HEK293 (cell line): Measurements from ENCODE around the gene CCDC102B.

Experiments
- CTCF ChIA-PET: fragments of 350-600 bp; formaldehyde crosslinking; extraction: SDS; loops from one replicate; lab custom pipeline; 2021; ENCODE audit warnings: antibody characterized with exemption; lab: Yijun Ruan, JAX
- POLR2A ChIA-PET: fragments of 300-600 bp; formaldehyde crosslinking; extraction: SDS; loops from one replicate; lab custom pipeline; 2020; ENCODE audit warnings: antibody characterized with exemption, inconsistent platforms; lab: Yijun Ruan, JAX
- H3K27ac ChIP-seq: fragments of 200-500 bp; sonication (Bioruptor generic); 2 replicates; pipeline ENCODE4 v1.5.1; 2014; ENCODE audit warnings: low read depth, low read length, control low read depth, inconsistent platforms; ENCODE audit errors: extremely low read depth
- H3K36me3 ChIP-seq, 2 experiments: fragments of 200-500 bp in 1 of 2; sonication (Bioruptor generic) in 1 of 2; 1 replicate in 1 of 2; 2 replicates in 1 of 2; pipeline ENCODE4 v1.5.1; 2014 to 2017; ENCODE audit warnings: inconsistent platforms in 2 of 2, low read length in 2 of 2; ENCODE audit not compliant: control insufficient read depth in 2 of 2, insufficient read depth in 1 of 2
- H3K4me1 ChIP-seq: fragments of 200-500 bp; sonication (Bioruptor generic); 2 replicates; pipeline ENCODE4 v1.5.1; 2014; ENCODE audit warnings: mild to moderate bottlenecking, low read length, inconsistent platforms; ENCODE audit not compliant: control insufficient read depth, insufficient read depth
- H3K4me3 ChIP-seq: 2 replicates; pipeline ENCODE4 v1.5.1; 2011; ENCODE audit warnings: low read depth, mild to moderate bottlenecking, control low read depth, low read length, moderate library complexity
- H3K9me3 ChIP-seq: fragments of 200-500 bp; sonication (Bioruptor generic); 2 replicates; pipeline ENCODE4 v1.5.1; 2014; ENCODE audit warnings: low read depth, low read length, inconsistent platforms; ENCODE audit not compliant: control insufficient read depth, insufficient read depth
- EGR2 ChIP-seq: fragments of 450-650 bp; formaldehyde crosslinking; IDR thresholded peaks from 2 replicates; pipeline ENCODE4 v1.5.1; 2016; ENCODE audit warnings: low read depth, missing biosample characterization, missing genetic modification characterization
- KLF10 ChIP-seq: fragments of 450-650 bp; IDR thresholded peaks from 2 replicates; pipeline ENCODE4 v1.5.1; 2018; ENCODE audit warnings: missing biosample characterization, mild to moderate bottlenecking, missing genetic modification characterization
- PRDM1 ChIP-seq: fragments of 450-650 bp; formaldehyde crosslinking; IDR thresholded peaks from 2 replicates; pipeline ENCODE4; 2016; ENCODE audit warnings: missing biosample characterization, missing genetic modification characterization
- SP2 ChIP-seq: fragments of 450-650 bp; formaldehyde crosslinking; IDR thresholded peaks from 2 replicates; pipeline ENCODE4 v1.5.1; 2016; ENCODE audit warnings: missing biosample characterization, missing genetic modification characterization
- SP7 ChIP-seq: fragments of 450-650 bp; formaldehyde crosslinking; IDR thresholded peaks from 2 replicates; pipeline ENCODE4 v1.5.1; 2016; ENCODE audit warnings: missing biosample characterization, missing genetic modification characterization
- ZBTB17 ChIP-seq: fragments of 450-650 bp; formaldehyde crosslinking; IDR thresholded peaks from 2 replicates; pipeline ENCODE4 v1.5.1; 2016; ENCODE audit warnings: missing biosample characterization, missing genetic modification characterization
- ZFP37 ChIP-seq: fragments of 450-650 bp; formaldehyde crosslinking; IDR thresholded peaks from 2 replicates; pipeline ENCODE4 v1.5.1; 2016; ENCODE audit warnings: missing biosample characterization, missing genetic modification characterization
- ZNF324 ChIP-seq: fragments of 450-650 bp; formaldehyde crosslinking; IDR thresholded peaks from 2 replicates; pipeline ENCODE4 v1.5.1; 2016; ENCODE audit warnings: missing biosample characterization, missing genetic modification characterization
- ZNF37A ChIP-seq: fragments of 450-650 bp; IDR thresholded peaks from 2 replicates; pipeline ENCODE4 v1.5.1; 2018; ENCODE audit warnings: missing biosample characterization, missing genetic modification characterization
- ZNF621 ChIP-seq: fragments of 450-650 bp; formaldehyde crosslinking; IDR thresholded peaks from 2 replicates; pipeline ENCODE4 v1.5.1; 2017; ENCODE audit warnings: missing biosample characterization, missing genetic modification characterization
- ZNF654 ChIP-seq: fragments of 450-650 bp; formaldehyde crosslinking; IDR thresholded peaks from 2 replicates; pipeline ENCODE4 v1.5.1; 2016; ENCODE audit warnings: low read depth, missing biosample characterization, missing genetic modification characterization
- TF ChIP-seq, protein P1 (sequence below): fragments of 450-650 bp; formaldehyde crosslinking; IDR thresholded peaks from 2 replicates; pipeline ENCODE4 v1.5.1; 2016; ENCODE audit warnings: missing biosample characterization, missing genetic modification characterization
- TF ChIP-seq, protein P2 (sequence below): fragments of 450-650 bp; IDR thresholded peaks from 2 replicates; pipeline ENCODE4 v1.5.1; 2018; ENCODE audit warnings: missing biosample characterization, mild to moderate bottlenecking, missing genetic modification characterization
- TF ChIP-seq, protein P3 (sequence below): fragments of 450-650 bp; formaldehyde crosslinking; IDR thresholded peaks from 2 replicates; pipeline ENCODE4 v1.5.1; 2017; ENCODE audit warnings: missing biosample characterization, missing genetic modification characterization
- TF ChIP-seq, protein P4 (sequence below): fragments of 450-650 bp; formaldehyde crosslinking; IDR thresholded peaks from 2 replicates; pipeline ENCODE4 v1.5.1; 2016; ENCODE audit warnings: missing biosample characterization, missing genetic modification characterization, low read depth

CCDC102B gene

DNA sequence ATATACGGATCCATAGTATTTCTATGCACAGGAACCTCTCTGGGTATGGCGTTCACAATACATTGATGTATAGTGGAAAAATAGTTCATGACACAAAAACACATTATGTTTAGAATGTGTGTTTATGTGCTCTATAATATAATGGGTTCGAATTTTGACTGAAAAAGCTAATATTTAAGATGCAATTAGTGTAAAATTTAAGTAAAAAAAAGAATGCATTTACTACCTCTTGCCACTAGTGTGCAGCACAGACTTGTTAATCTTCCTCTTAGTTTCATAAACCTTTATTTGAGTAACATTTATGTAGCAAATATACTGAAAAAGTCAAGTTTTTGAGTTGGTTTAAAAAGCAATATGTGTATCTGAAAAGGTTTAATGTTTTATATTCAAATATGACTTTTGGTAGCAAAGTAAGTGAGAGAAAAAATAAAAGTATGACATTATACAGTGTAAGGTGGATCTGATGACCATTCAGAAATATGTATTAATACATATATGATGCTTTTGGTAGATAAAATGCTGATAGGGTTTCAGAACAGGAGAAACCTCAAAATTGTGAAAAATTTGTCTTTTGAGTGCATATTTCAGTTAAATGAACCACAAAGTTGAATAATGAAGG, 49.4 kb downstream of the CCDC102B start (continued):
- TF ChIP-seq, protein P1, sequence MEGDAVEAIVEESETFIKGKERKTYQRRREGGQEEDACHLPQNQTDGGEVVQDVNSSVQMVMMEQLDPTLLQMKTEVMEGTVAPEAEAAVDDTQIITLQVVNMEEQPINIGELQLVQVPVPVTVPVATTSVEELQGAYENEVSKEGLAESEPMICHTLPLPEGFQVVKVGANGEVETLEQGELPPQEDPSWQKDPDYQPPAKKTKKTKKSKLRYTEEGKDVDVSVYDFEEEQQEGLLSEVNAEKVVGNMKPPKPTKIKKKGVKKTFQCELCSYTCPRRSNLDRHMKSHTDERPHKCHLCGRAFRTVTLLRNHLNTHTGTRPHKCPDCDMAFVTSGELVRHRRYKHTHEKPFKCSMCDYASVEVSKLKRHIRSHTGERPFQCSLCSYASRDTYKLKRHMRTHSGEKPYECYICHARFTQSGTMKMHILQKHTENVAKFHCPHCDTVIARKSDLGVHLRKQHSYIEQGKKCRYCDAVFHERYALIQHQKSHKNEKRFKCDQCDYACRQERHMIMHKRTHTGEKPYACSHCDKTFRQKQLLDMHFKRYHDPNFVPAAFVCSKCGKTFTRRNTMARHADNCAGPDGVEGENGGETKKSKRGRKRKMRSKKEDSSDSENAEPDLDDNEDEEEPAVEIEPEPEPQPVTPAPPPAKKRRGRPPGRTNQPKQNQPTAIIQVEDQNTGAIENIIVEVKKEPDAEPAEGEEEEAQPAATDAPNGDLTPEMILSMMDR: 0 out of 2 replicates have a peak, but pooled peaks have one; percentile 15

DNA sequence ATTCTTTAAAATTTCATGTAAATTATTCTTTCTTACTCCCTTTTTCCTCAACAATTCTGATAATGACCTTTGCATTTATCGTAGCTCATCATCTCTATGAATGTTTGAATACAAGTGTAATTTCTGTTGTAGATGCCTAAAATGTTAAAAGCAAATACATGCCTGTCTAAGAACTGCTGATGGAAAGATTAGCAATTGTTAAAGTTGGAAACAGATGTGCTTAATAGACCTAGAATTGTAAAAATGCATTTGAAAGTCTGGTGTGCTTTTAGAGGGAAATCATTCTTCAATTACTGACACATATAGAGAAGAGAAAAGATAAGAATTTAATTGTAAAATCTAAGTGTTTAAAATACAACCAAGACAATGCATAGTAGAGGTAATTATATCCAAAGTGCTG, 50.4 kb downstream of the CCDC102B start:
- ChIA-PET POLR2A (no interaction called here), CTCF (interaction anchor here (0.6 kb wide), 1 partner anchor 22 kb away, joined by 3 read pairs; no protein-coding TSS in a partner anchor)
- Histone ChIP-seq H3K4me1 (no peaks in the 10 kb centered on the region), H3K4me3 (no peak overlapping the region), H3K27ac (no peak overlapping the region), H3K9me3 (no peaks in the 10 kb centered on the region), H3K36me3 (no peaks in the 10 kb centered on the region)
- TF ChIP-seq ZNF37A (tag by site-specific recombination) (no peak), KLF10 (tag by site-specific recombination) (no peak), ZNF621 (no peak), SP2 (no peak)
- TF ChIP-seq, protein P2, sequence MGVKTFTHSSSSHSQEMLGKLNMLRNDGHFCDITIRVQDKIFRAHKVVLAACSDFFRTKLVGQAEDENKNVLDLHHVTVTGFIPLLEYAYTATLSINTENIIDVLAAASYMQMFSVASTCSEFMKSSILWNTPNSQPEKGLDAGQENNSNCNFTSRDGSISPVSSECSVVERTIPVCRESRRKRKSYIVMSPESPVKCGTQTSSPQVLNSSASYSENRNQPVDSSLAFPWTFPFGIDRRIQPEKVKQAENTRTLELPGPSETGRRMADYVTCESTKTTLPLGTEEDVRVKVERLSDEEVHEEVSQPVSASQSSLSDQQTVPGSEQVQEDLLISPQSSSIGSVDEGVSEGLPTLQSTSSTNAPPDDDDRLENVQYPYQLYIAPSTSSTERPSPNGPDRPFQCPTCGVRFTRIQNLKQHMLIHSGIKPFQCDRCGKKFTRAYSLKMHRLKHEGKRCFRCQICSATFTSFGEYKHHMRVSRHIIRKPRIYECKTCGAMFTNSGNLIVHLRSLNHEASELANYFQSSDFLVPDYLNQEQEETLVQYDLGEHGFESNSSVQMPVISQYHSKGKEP: no peak
- TF ChIP-seq, protein P3, sequence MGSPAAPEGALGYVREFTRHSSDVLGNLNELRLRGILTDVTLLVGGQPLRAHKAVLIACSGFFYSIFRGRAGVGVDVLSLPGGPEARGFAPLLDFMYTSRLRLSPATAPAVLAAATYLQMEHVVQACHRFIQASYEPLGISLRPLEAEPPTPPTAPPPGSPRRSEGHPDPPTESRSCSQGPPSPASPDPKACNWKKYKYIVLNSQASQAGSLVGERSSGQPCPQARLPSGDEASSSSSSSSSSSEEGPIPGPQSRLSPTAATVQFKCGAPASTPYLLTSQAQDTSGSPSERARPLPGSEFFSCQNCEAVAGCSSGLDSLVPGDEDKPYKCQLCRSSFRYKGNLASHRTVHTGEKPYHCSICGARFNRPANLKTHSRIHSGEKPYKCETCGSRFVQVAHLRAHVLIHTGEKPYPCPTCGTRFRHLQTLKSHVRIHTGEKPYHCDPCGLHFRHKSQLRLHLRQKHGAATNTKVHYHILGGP (tag by site-specific recombination): no peak

DNA sequence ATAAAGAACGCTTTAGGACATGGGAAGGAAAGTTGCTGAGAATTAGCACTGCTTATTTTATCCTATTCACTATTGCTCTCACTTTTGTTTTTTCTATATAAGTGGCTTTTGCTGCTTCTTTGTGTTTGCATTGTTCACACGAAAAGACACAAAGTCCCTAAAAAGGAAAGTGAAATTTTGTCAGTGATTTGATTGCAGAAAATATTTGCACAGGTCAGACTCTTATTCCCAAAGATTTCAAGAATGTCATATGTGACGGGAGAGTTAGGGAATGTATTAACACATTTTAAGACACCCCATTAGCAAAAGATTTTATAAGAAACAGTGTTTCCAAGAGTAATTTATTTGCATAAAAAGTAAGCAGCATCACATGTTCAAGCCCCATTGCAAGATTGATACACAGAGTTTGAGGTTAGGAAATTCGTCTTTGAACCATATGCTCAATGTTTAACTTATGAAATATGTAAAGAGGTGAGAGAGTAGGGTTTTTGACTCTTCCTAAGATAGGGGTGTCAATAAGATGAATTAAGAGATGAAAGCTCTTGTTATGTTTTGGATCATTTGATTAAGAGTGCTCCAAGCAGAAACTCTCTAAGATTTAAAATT, 57.0 kb downstream of the CCDC102B start:
- Histone ChIP-seq H3K4me3 (no peak overlapping the region), H3K27ac (no peak overlapping the region), H3K9me3 (no peaks in the 10 kb centered on the region), H3K4me1 (no peaks in the 10 kb centered on the region), H3K36me3 (no peaks in the 10 kb centered on the region)
- ChIA-PET POLR2A (no interaction called here), CTCF (interaction anchor here (0.6 to 1.0 kb wide), 2 partner anchors 13 to 1033 kb away, joined by 3 read pairs; no protein-coding TSS in a partner anchor)
- TF ChIP-seq EGR2 (tag by site-specific recombination): no peak
- no peak for TF ChIP-seq SP2
- TF ChIP-seq ZBTB17: no peak
- no peak for TF ChIP-seq ZFP37 (tag by site-specific recombination)
- no peak for TF ChIP-seq PRDM1 (tag by site-specific recombination)
- TF ChIP-seq SP7 (tag by site-specific recombination): no peak
- no peak for TF ChIP-seq ZNF324 (tag by site-specific recombination)
- TF ChIP-seq ZNF654 (tag by site-specific recombination): no peak
- TF ChIP-seq, protein P4, sequence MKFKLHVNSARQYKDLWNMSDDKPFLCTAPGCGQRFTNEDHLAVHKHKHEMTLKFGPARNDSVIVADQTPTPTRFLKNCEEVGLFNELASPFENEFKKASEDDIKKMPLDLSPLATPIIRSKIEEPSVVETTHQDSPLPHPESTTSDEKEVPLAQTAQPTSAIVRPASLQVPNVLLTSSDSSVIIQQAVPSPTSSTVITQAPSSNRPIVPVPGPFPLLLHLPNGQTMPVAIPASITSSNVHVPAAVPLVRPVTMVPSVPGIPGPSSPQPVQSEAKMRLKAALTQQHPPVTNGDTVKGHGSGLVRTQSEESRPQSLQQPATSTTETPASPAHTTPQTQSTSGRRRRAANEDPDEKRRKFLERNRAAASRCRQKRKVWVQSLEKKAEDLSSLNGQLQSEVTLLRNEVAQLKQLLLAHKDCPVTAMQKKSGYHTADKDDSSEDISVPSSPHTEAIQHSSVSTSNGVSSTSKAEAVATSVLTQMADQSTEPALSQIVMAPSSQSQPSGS (tag by site-specific recombination): no peak
